ENCODE data around the gene ST3GAL5. TPM values are rescaled to one million over a fixed set of nuclear protein-coding genes. Genes with fewer than 3 reads are reported as not detected.

The ST3GAL5 gene
- total and polyA plus RNA-seq, 2 experiments from 2014 or later = 3.2 to 7.9 TPM

DNA sequence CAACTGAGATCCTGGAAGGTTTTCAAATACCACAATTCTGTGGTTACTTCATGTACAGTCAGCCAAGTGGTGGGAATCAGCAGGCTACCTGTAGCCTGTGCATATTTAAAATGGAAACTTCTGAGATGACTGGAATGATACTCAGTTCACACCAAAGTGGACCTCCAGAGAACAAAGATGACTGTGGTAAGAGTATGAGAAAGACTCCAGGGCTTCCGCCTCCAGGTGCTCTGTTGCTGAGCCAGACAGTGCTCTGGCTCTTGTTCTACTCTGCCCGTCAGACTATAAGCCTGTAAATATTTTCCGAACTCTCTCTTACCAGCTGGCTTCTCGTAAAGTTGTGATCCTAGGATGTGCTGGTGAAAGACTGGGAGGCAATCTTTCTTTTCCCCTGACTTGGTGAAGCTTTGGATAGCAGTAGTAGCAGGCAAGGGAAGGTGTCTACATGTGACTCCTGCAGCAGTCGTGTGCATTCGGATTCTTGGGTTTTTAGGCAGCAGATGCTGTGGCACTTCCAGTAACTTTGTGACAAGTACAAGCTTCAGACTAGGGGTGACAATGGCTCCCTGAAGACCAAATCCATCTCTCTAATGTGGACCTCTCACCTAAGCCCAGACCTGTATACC, 23.1 kb downstream of the ST3GAL5 start (continued):
- no peak for TF ChIP-seq EZH2 (IDR thresholded peaks at IDR 0.05; ENCODE audit: low read depth, unreplicated experiment)
- TF ChIP-seq NANOG (IDR thresholded peaks at IDR 0.05; ENCODE audit: borderline replicate concordance) = no peak

DNA sequence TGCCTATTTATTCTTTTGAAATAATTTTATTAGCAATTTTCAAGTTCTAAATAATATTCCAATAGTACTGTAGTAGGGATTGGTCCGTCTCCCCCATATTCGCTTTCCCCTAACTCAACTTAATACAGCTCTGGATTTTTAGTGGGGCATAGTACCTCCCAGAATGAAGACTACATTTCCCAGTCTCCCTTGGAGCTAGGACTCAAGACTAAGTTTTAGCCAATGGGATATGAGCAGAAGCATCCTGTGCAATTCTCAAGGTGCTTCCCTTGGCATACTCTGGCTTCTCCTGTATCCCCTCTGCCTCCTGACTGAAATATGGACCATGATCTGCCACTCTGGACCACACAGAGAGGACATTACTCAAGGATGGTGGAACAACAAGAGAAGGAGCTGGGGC, 24.1 kb downstream of the ST3GAL5 start:
- no peaks in the 10 kb centered on the region for H3F3A ChIP-seq (replicated peaks; ENCODE audit: low read depth)
- H4K20me1 ChIP-seq (replicated peaks; ENCODE audit: insufficient read depth) = no peaks in the 10 kb centered on the region
- Mint-ChIP-seq H3K9me3 (no peaks in the 10 kb centered on the region), H3K4me1 (peaks cover 12% of the 10 kb centered on the region), H3K27ac (no peak overlapping the region), H3K27me3 (ENCODE audit: insufficient read depth, low read depth, poor library complexity) (no peaks in the 10 kb centered on the region), H3K36me3 (ENCODE audit: low read depth) (no peaks in the 10 kb centered on the region), H3K4me3 (no peak overlapping the region)
- peaks cover 10% of the 10 kb centered on the region; the same call in 1 of the 2 replicates for H3K4me1 ChIP-seq (ENCODE audit: insufficient read depth)
- ATAC-seq = peak; percentile 67
- no peaks in the 10 kb centered on the region for H3K36me3 ChIP-seq (ENCODE audit: insufficient read depth)
- H3K27me3 ChIP-seq (ENCODE audit: insufficient read depth) = no peaks in the 10 kb centered on the region
- H3K27ac ChIP-seq (ENCODE audit: low read depth) = no peak overlapping the region
- no peak overlapping the region for H2AFZ ChIP-seq
- TF ChIP-seq EZH2 (IDR thresholded peaks at IDR 0.05; ENCODE audit: low read depth, unreplicated experiment) = no peak
- no peaks in the 10 kb centered on the region for H3K79me2 ChIP-seq (replicated peaks; ENCODE audit: insufficient read depth)
- H3K4me2 ChIP-seq = no peak overlapping the region
- DNase-seq (ENCODE audit: low spot score) = peak; percentile 29
- no peak overlapping the region for H3K4me3 ChIP-seq
- H3K9me2 ChIP-seq (ENCODE audit: insufficient read depth) = no peaks in the 10 kb centered on the region

DNA sequence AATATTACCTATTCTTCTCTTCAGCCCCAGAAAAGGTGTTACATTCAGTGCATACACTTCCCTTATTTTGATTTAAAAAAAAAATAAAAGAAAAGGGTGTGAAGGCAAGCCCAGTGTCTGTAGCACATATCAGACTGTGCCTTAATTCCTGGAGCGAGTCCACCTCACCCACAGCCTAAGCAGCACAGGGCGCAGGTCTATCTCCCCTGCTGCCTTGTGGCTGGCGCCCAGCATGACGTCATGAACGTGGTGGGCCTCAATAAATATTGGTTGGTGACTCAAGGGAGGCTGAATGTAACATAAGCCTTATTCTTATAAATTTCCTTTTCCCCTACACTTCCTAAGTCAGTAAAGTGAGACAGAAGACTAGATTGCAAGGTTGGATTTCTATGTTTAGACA, 26.4 kb downstream of the ST3GAL5 start:
- H3K4me1 ChIP-seq (ENCODE audit: insufficient read depth) = peaks cover 5% of the 10 kb centered on the region; the same call in 1 of the 2 replicates
- H3K27me3 Mint-ChIP-seq (ENCODE audit: insufficient read depth, low read depth, poor library complexity) = peaks cover 2% of the 10 kb centered on the region
- TF ChIP-seq STAT1 (IDR thresholded peaks at IDR 0.05; ENCODE audit: unreplicated experiment) (no peak), CREB1 (CRISPR knock-in tag; IDR thresholded peaks at IDR 0.05; ENCODE audit: low read depth) (no peak), ZNF114 (CRISPR knock-in tag; IDR thresholded peaks at IDR 0.05) (no peak), NANOG (IDR thresholded peaks at IDR 0.05; ENCODE audit: borderline replicate concordance) (no peak), EZH2phosphoT487 (IDR thresholded peaks at IDR 0.05; ENCODE audit: unreplicated experiment) (no peak), ZNF331 (CRISPR knock-in tag; IDR thresholded peaks at IDR 0.05; ENCODE audit: low read depth) (no peak), JUNB (IDR thresholded peaks at IDR 0.05; ENCODE audit: unreplicated experiment) (no peak), EZH2 (IDR thresholded peaks at IDR 0.05; ENCODE audit: low read depth, unreplicated experiment) (no peak)
- TF ChIP-seq, protein P1, sequence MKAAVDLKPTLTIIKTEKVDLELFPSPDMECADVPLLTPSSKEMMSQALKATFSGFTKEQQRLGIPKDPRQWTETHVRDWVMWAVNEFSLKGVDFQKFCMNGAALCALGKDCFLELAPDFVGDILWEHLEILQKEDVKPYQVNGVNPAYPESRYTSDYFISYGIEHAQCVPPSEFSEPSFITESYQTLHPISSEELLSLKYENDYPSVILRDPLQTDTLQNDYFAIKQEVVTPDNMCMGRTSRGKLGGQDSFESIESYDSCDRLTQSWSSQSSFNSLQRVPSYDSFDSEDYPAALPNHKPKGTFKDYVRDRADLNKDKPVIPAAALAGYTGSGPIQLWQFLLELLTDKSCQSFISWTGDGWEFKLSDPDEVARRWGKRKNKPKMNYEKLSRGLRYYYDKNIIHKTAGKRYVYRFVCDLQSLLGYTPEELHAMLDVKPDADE (IDR thresholded peaks at IDR 0.05) = no peak
- TF ChIP-seq, protein P2, sequence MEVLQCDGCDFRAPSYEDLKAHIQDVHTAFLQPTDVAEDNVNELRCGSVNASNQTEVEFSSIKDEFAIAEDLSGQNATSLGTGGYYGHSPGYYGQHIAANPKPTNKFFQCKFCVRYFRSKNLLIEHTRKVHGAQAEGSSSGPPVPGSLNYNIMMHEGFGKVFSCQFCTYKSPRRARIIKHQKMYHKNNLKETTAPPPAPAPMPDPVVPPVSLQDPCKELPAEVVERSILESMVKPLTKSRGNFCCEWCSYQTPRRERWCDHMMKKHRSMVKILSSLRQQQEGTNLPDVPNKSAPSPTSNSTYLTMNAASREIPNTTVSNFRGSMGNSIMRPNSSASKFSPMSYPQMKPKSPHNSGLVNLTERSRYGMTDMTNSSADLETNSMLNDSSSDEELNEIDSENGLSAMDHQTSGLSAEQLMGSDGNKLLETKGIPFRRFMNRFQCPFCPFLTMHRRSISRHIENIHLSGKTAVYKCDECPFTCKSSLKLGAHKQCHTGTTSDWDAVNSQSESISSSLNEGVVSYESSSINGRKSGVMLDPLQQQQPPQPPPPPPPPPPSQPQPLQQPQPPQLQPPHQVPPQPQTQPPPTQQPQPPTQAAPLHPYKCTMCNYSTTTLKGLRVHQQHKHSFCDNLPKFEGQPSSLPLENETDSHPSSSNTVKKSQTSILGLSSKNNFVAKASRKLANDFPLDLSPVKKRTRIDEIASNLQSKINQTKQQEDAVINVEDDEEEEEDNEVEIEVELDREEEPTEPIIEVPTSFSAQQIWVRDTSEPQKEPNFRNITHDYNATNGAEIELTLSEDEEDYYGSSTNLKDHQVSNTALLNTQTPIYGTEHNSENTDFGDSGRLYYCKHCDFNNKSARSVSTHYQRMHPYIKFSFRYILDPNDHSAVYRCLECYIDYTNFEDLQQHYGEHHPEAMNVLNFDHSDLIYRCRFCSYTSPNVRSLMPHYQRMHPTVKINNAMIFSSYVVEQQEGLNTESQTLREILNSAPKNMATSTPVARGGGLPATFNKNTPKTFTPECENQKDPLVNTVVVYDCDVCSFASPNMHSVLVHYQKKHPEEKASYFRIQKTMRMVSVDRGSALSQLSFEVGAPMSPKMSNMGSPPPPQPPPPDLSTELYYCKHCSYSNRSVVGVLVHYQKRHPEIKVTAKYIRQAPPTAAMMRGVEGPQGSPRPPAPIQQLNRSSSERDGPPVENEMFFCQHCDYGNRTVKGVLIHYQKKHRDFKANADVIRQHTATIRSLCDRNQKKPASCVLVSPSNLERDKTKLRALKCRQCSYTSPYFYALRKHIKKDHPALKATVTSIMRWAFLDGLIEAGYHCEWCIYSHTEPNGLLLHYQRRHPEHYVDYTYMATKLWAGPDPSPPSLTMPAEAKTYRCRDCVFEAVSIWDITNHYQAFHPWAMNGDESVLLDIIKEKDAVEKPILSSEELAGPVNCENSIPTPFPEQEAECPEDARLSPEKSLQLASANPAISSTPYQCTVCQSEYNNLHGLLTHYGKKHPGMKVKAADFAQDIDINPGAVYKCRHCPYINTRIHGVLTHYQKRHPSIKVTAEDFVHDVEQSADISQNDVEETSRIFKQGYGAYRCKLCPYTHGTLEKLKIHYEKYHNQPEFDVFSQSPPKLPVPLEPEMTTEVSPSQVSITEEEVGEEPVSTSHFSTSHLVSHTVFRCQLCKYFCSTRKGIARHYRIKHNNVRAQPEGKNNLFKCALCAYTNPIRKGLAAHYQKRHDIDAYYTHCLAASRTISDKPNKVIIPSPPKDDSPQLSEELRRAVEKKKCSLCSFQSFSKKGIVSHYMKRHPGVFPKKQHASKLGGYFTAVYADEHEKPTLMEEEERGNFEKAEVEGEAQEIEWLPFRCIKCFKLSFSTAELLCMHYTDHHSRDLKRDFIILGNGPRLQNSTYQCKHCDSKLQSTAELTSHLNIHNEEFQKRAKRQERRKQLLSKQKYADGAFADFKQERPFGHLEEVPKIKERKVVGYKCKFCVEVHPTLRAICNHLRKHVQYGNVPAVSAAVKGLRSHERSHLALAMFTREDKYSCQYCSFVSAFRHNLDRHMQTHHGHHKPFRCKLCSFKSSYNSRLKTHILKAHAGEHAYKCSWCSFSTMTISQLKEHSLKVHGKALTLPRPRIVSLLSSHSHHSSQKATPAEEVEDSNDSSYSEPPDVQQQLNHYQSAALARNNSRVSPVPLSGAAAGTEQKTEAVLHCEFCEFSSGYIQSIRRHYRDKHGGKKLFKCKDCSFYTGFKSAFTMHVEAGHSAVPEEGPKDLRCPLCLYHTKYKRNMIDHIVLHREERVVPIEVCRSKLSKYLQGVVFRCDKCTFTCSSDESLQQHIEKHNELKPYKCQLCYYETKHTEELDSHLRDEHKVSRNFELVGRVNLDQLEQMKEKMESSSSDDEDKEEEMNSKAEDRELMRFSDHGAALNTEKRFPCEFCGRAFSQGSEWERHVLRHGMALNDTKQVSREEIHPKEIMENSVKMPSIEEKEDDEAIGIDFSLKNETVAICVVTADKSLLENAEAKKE (CRISPR knock-in tag; IDR thresholded peaks at IDR 0.05) = no peak
- TF ChIP-seq, protein P3, sequence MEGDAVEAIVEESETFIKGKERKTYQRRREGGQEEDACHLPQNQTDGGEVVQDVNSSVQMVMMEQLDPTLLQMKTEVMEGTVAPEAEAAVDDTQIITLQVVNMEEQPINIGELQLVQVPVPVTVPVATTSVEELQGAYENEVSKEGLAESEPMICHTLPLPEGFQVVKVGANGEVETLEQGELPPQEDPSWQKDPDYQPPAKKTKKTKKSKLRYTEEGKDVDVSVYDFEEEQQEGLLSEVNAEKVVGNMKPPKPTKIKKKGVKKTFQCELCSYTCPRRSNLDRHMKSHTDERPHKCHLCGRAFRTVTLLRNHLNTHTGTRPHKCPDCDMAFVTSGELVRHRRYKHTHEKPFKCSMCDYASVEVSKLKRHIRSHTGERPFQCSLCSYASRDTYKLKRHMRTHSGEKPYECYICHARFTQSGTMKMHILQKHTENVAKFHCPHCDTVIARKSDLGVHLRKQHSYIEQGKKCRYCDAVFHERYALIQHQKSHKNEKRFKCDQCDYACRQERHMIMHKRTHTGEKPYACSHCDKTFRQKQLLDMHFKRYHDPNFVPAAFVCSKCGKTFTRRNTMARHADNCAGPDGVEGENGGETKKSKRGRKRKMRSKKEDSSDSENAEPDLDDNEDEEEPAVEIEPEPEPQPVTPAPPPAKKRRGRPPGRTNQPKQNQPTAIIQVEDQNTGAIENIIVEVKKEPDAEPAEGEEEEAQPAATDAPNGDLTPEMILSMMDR (conservative IDR thresholded peaks at IDR 0.05; ENCODE audit: low read depth in 2 of 2) = no peak

More for the DNA sequence above, 26.4 kb downstream of the ST3GAL5 start:
- no peak overlapping the region for H3K4me3 Mint-ChIP-seq
- no peak overlapping the region for H2AFZ ChIP-seq
- no peak overlapping the region for H3K4me2 ChIP-seq
- no peak overlapping the region for H3K4me3 ChIP-seq
- H3K79me2 ChIP-seq (replicated peaks; ENCODE audit: insufficient read depth) = no peaks in the 10 kb centered on the region
- H3F3A ChIP-seq (replicated peaks; ENCODE audit: low read depth) = no peaks in the 10 kb centered on the region
- H3K9me2 ChIP-seq (ENCODE audit: insufficient read depth) = no peaks in the 10 kb centered on the region
- DNase-seq (ENCODE audit: low spot score) (no peak), ATAC-seq (no peak)
- no peaks in the 10 kb centered on the region for H3K36me3 Mint-ChIP-seq (ENCODE audit: low read depth)
- peaks cover 7% of the 10 kb centered on the region for H3K4me1 Mint-ChIP-seq
- no peaks in the 10 kb centered on the region for H3K9me3 Mint-ChIP-seq
- H3K27me3 ChIP-seq (ENCODE audit: insufficient read depth) = no peaks in the 10 kb centered on the region
- no peaks in the 10 kb centered on the region for H4K20me1 ChIP-seq (replicated peaks; ENCODE audit: insufficient read depth)
- H3K27ac ChIP-seq (ENCODE audit: low read depth) = no peak overlapping the region
- no peak overlapping the region for H3K27ac Mint-ChIP-seq
- H3K36me3 ChIP-seq (ENCODE audit: insufficient read depth) = no peaks in the 10 kb centered on the region

Measured in GM23338 (cell line).